HUES48 (cell line): ENCODE results near the gene NBPF4.

Source experiments
- H3K27ac ChIP-seq: one replicate; pipeline ENCODE4 v1.7.0; 2013; ENCODE audit warnings: low read depth, low read length, inconsistent platforms
- H3K27me3 ChIP-seq: 2 replicates; pipeline ENCODE4 v1.6.1; 2013; ENCODE audit warnings: mild to moderate bottlenecking, low read length; ENCODE audit not compliant: control insufficient read depth, insufficient read depth
- H3K36me3 ChIP-seq: 2 replicates; pipeline ENCODE4 v1.6.1; 2013; ENCODE audit warnings: low read length; ENCODE audit not compliant: control insufficient read depth, insufficient read depth
- H3K4me1 ChIP-seq: 2 replicates; pipeline ENCODE4 v1.6.1; 2013; ENCODE audit warnings: mild to moderate bottlenecking, low read length; ENCODE audit not compliant: control insufficient read depth, insufficient read depth
- H3K4me3 ChIP-seq: 2 replicates; pipeline ENCODE4 v1.5.1; 2013; ENCODE audit warnings: mild to moderate bottlenecking, low read depth, low read length
- H3K9ac ChIP-seq: 2 replicates; pipeline ENCODE4 v1.6.1; 2013; ENCODE audit warnings: mild to moderate bottlenecking, low read depth, low read length, moderate library complexity
- H3K9me3 ChIP-seq: 2 replicates; pipeline ENCODE4 v1.6.1; 2013; ENCODE audit warnings: low read length; ENCODE audit not compliant: control insufficient read depth, insufficient read depth

NBPF4 gene

GRCh38 chr1:108190686-108191416 is 53.0 kb downstream of the NBPF4 start:
- no peak overlapping the region for H3K27ac ChIP-seq
- H3K36me3 ChIP-seq, result peaks cover 31% of the 10 kb centered on the region
- no peaks in the 10 kb centered on the region for H3K9me3 ChIP-seq
- H3K27me3 ChIP-seq, result no peaks in the 10 kb centered on the region
- H3K9ac ChIP-seq, result no peak overlapping the region
- H3K4me3 ChIP-seq, result no peak overlapping the region
- no peaks in the 10 kb centered on the region for H3K4me1 ChIP-seq

GRCh38 chr1:108190001-108190634 is 53.8 kb downstream of the NBPF4 start:
- Histone ChIP-seq H3K27me3 (no peaks in the 10 kb centered on the region), H3K9me3 (no peaks in the 10 kb centered on the region), H3K36me3 (peaks cover 32% of the 10 kb centered on the region), H3K9ac (no peak overlapping the region), H3K4me1 (no peaks in the 10 kb centered on the region), H3K27ac (no peak overlapping the region), H3K4me3 (no peak overlapping the region)

DNA sequence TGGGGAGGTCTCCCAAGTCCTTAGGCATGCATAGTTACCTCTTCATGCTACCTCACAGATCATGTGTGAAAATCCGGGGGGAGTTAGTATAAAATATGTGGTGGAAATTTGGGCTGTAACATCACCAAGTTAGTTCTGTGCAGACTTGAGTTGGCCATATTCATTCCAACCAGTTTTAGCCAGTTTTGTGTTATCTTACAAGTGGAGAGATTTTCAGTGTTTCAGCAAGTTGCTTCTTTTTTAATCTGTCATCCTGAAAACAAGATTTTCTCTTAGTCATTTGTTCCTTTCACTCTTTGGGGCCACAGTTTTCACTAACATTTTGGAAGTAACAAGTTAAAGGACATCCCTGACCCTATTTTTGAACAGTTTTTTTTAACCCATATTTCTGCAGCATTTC is 55.1 kb downstream of the NBPF4 start:
- Histone ChIP-seq H3K4me3 (no peak overlapping the region), H3K36me3 (peaks cover 35% of the 10 kb centered on the region), H3K9me3 (no peaks in the 10 kb centered on the region), H3K27ac (no peak overlapping the region), H3K27me3 (no peaks in the 10 kb centered on the region), H3K4me1 (no peaks in the 10 kb centered on the region), H3K9ac (no peak overlapping the region)

GRCh38 chr1:108182959-108183700 is 60.7 kb downstream of the NBPF4 start:
- Histone ChIP-seq H3K27me3 (no peaks in the 10 kb centered on the region), H3K27ac (no peak overlapping the region), H3K4me3 (no peak overlapping the region), H3K9ac (no peak overlapping the region), H3K36me3 (peaks cover 76% of the 10 kb centered on the region), H3K9me3 (no peaks in the 10 kb centered on the region), H3K4me1 (no peaks in the 10 kb centered on the region)

GRCh38 chr1:108179018-108179417 is 64.9 kb downstream of the NBPF4 start:
- no peaks in the 10 kb centered on the region for H3K27me3 ChIP-seq
- H3K4me3 ChIP-seq, result no peak overlapping the region
- peaks cover 86% of the 10 kb centered on the region for H3K36me3 ChIP-seq
- no peak overlapping the region for H3K27ac ChIP-seq
- no peak overlapping the region for H3K9ac ChIP-seq
- H3K9me3 ChIP-seq, result peaks cover 25% of the 10 kb centered on the region
- no peaks in the 10 kb centered on the region for H3K4me1 ChIP-seq
